ENCODE measurements around the gene HSDL2.

HSDL2 gene

GRCh38 chr9:112443636-112444035 is 63.7 kb downstream of the HSDL2 start:
- DNase-seq (ENCODE audit: low read depth in 1 of 2, low spot score in 1 of 2): no peak

- no peak for DNase-seq (ENCODE audit: low read depth in 1 of 2, low spot score in 1 of 2)
Observed at GRCh38 chr9:112445196-112445595, 65.3 kb downstream of the HSDL2 start.

- DNase-seq (ENCODE audit: low read depth in 1 of 2, low spot score in 1 of 2): no peak
Observed at GRCh38 chr9:112446080-112446479, 66.2 kb downstream of the HSDL2 start.

- no peak for DNase-seq (ENCODE audit: low read depth in 1 of 2, low spot score in 1 of 2)
Observed at GRCh38 chr9:112446526-112446925, 66.6 kb downstream of the HSDL2 start.

- no peak for DNase-seq (ENCODE audit: low read depth in 1 of 2, low spot score in 1 of 2)
Observed at GRCh38 chr9:112447283-112447761, 67.4 kb downstream of the HSDL2 start.

GRCh38 chr9:112462855-112463254 is 82.9 kb downstream of the HSDL2 start:
- no peak for DNase-seq (ENCODE audit: low read depth in 1 of 2, low spot score in 1 of 2)

GRCh38 chr9:112465352-112465751 is 85.4 kb downstream of the HSDL2 start:
- no peak for DNase-seq (ENCODE audit: low read depth in 1 of 2, low spot score in 1 of 2)

GRCh38 chr9:112472996-112473395 is 93.1 kb downstream of the HSDL2 start:
- no peak for DNase-seq (ENCODE audit: low read depth in 1 of 2, low spot score in 1 of 2)

GRCh38 chr9:112473986-112474385 is 94.1 kb downstream of the HSDL2 start:
- DNase-seq (ENCODE audit: low read depth in 1 of 2, low spot score in 1 of 2): no peak

- DNase-seq (ENCODE audit: low read depth in 1 of 2, low spot score in 1 of 2): no peak
Observed at GRCh38 chr9:112475318-112475717, 95.4 kb downstream of the HSDL2 start.

GRCh38 chr9:112477330-112477729 is 97.4 kb downstream of the HSDL2 start:
- DNase-seq (ENCODE audit: low read depth in 1 of 2, low spot score in 1 of 2): no peak

- no peak for DNase-seq (ENCODE audit: low read depth in 1 of 2, low spot score in 1 of 2)
Observed at GRCh38 chr9:112479221-112479620, 99.3 kb downstream of the HSDL2 start.

- DNase-seq (ENCODE audit: low read depth in 1 of 2, low spot score in 1 of 2): no peak
Observed at GRCh38 chr9:112484607-112485006, 104.7 kb downstream of the HSDL2 start.

GRCh38 chr9:112485574-112485973 is 105.7 kb downstream of the HSDL2 start:
- no peak for DNase-seq (ENCODE audit: low read depth in 1 of 2, low spot score in 1 of 2)

GRCh38 chr9:112486221-112487007 is 106.5 kb downstream of the HSDL2 start, which contains the start of gene KIAA1958:
KIAA1958 (plus strand) TSS chr9:112486827; CDS start chr9:112574081, 87,254 bp downstream.
- DNase-seq (ENCODE audit: low read depth in 1 of 2, low spot score in 1 of 2): peak; percentile 63 to 77

GRCh38 chr9:112487008-112487798 is 107.3 kb downstream of the HSDL2 start:
- peak; percentile 20 to 46 for DNase-seq (ENCODE audit: low read depth in 1 of 2, low spot score in 1 of 2)

- no peak for DNase-seq (ENCODE audit: low read depth in 1 of 2, low spot score in 1 of 2)
Observed at GRCh38 chr9:112487799-112488340, 108.0 kb downstream of the HSDL2 start.

GRCh38 chr9:112489039-112489546 is 109.2 kb downstream of the HSDL2 start:
- no peak for DNase-seq (ENCODE audit: low read depth in 1 of 2, low spot score in 1 of 2)

GRCh38 chr9:112489876-112490666 is 110.2 kb downstream of the HSDL2 start:
- DNase-seq (ENCODE audit: low read depth in 1 of 2, low spot score in 1 of 2): no peak

GRCh38 chr9:112493393-112494137 is 113.7 kb downstream of the HSDL2 start:
- no peak for DNase-seq (ENCODE audit: low read depth in 1 of 2, low spot score in 1 of 2)
